Cortex of kidney (tissue), 1 donor: Measurements from ENCODE around the gene TSFM.
"Not testable (repeated sequence)": the region's sequence is repeated elsewhere in the genome, so short reads cannot be mapped to it uniquely, and the experiment has no call there.

ENCODE experiments used
- DNase-seq: peaks from one replicate; lab custom pipeline; 2025; lab: John Stamatoyannopoulos, UW

TSFM gene

GRCh38 chr12:57763881-57764661, 18.5 kb upstream of the TSFM start:
- no peak for DNase-seq

- DNase-seq, result no peak
Measured at GRCh38 chr12:57764662-57765002, 18.0 kb upstream of the TSFM start.

GRCh38 chr12:57765003-57765697, 17.4 kb upstream of the TSFM start:
- no peak for DNase-seq

DNA sequence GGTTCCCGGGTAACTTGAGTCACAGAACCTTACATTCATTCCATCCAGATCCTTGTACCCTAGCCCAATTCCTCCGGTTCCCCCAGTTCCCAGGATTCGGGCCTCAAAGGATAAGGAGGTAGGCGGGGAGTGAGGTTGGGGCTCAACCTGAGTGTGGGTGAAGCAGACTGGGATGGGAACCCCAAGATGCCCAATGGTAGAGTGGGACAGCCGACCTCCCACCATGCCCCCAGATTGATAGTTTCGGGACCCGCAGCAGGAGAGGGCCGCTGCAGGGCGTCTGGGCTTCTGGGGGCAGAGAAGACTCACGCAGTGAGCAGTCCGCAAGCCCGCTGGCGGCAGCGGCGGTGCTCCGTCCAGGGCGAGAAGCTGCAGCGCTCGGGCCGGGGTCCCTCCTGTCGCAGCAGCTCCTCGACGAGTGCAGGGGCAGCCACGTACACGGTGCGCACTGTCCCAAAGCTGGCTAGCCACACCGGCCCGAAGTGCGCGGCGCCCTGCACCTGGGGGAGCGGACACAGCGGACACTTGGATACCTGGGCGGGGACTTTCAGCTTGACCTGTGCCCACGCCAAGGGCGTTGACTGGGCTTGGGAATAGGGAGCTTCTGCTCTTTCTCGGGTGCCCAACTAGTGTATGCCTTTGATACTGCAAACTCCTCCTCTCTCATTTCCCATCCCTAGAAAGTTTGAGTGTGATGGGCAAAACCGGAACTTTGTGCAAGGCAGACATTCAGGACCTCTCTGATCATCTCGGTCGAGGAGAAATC, 16.7 kb upstream of the TSFM start:
- no peak for DNase-seq

GRCh38 chr12:57766464-57767304, 15.9 kb upstream of the TSFM start, which contains the start of gene CYP27B1:
CYP27B1 (minus strand) TSS chr12:57767078; CDS start chr12:57767041, 37 bp downstream.
- DNase-seq, result no peak

DNA sequence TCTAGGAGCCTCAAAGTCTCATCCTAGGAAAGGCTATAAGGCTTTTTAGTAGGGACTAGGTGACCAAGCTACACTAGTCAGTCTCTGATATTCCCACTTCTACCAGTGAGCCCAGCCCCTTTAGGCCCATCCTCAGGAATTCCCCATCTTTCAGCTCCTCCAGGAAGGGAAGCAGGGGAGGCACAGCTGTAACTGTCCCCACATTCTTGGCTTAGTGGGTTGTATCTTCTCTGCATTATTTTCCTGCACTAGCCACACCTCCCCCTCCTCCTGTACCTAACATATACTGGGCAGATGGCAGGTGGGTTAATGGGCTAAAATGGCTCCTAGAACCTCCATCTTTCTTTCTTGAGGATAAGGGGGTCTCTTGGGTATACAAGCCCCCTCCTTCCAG, 15.3 kb upstream of the TSFM start:
- no peak for DNase-seq

GRCh38 chr12:57767876-57768275, 14.7 kb upstream of the TSFM start:
- no peak for DNase-seq

DNA sequence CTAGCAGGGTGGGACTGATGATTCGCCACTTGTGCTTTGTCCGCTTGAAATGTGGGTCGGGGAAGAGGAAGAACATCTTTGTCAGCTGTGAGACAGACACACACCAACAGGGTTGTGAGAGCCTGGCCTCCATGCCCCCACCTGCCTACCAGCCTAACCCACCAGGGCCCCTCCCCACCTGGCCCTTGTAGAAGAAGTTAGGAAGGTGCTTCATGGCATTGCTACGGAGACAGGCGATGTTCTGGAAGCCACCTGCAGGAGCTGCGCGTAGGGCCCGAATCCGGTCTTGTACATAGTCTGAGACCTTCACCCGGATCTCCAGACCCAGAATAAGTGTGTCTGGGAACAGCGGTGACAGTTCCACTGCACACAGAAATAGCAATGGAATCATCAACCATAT, 13.0 kb upstream of the TSFM start:
- DNase-seq, result no peak

DNA sequence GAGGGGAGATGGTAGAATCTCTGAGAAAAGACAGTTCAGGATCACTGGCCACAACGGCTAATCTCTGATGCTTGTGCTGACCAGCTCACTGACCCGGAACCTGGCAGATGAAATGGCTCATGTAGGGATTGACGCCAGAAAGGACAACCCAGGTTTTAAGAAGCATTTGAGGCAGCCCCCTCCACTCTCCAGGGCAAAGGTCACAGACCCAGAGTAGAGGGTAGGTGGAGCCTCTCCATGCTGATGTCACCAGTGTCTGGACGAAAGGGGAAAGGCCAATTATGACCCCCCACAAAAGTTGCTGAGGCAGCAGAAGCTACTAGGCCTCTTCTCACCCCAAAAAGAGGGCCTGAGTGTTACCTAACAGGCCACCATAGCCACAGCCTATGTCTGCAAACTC, 11.9 kb upstream of the TSFM start:
- DNase-seq, result no peak

DNA sequence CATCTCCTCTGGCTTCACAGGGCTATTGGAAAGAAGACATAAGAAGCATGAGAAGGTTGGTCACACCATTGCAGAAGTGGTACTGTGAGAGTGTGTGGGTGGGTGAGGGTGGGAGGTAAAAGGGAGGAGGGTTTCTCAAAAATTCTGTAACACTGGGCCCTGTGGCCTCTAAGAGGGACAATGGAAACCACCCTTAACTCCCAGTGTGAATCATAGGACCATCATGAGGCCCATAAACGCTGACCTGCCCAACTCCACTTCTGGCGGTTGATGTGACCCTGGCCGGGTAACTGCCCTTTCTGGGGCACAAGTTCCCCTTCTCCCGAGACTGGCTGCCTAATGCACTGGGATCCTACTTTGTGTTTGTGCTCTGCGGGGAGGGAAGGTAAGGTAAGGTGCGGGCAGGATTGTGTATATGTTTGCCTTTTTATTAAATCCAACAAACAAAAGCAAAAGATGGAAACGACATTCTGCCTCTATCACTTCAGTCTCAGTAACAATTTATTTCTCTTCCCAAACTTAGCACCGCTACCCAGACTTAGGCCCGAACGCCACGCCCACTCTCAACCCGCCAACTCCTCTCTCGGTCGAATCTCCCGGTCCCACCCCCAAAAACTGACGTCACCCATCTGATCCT, 11.2 kb upstream of the TSFM start:
- DNase-seq, result no peak

DNA sequence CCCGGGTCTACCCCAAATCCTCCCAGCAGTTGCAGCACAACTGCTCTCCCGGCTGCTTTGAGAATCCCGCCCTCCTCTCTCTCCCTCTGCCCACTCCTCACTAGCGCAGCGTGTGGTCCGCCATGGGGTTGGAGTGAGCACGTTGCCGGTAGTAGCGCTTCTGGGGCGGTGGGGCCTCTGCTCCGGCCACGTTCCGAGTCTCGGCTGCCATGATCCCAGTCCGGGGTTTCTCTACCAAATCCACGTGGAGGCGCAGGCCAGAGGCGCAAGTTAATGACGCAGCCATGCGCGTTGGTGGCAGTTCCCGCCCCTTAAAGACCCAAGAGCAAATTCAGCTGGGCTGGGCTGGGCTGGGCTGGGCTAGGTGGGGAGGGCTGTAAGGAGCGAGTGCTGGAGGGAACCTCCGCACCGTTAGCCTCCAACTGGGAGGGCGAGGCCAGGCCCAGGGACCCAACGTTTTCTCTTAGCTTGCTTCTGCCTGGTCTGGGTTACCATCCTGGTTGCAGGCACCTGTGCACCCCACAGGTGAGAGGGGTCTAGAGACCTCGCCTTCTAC, 10.6 kb upstream of the TSFM start, which contains the start of gene METTL1:
TSS of gene METTL1 (minus strand) at position 233 of the 556 bp plus-strand sequence. CDS start at position 211, 22 bp downstream.
- DNase-seq, result no peak

DNA sequence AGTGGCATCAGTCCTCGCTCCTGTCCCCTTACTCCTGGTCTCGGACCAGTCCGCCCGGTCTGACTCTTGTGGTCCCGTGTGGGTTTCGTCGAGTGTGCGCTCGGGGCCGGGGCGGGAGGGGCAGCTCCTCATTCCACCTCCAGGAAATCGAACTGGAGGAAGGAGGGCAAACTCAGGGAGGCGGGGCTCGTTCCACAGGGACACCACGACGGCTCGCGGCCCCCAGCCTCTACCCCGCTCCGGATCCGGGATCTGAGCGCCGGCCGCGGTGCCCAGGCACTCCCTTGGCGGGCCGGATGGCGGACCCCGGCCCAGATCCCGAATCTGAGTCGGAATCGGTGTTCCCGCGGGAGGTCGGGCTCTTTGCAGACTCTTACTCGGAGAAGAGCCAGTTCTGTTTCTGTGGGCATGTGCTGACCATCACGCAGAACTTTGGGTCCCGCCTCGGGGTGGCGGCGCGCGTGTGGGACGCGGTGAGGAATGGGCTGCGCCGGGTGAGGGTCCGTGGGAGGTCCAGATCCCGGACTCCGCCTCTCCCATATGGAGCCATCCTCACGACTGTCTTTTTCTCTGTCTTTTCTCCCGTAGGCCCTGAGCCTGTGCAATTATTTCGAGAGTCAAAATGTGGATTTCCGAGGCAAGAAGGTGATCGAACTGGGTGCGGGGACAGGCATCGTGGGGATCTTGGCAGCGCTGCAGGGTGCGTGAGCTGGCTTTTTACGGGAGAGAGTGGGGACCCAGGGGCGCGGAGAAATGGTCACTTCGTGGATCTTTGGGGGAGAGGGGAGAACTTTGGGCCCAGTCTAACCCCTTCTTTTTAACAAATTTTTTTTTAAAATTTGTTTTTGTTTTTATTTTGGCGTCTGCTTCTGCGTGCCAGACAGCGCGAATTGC, 9.9 kb upstream of the TSFM start, which contains the start of gene EEF1AKMT3:
TSS of gene EEF1AKMT3 (plus strand) at position 186 of the 894 bp plus-strand sequence. CDS start at position 297, 111 bp downstream.
- DNase-seq, result no peak

- DNase-seq, result not testable (repeated sequence)
Measured at GRCh38 chr12:57774634-57775033, 8.0 kb upstream of the TSFM start.

GRCh38 chr12:57775044-57775443, 7.5 kb upstream of the TSFM start:
- DNase-seq, result no peak

- no peak for DNase-seq
Measured at GRCh38 chr12:57775563-57776246, 6.9 kb upstream of the TSFM start.

GRCh38 chr12:57776247-57776587, 6.4 kb upstream of the TSFM start:
- no peak for DNase-seq

DNA sequence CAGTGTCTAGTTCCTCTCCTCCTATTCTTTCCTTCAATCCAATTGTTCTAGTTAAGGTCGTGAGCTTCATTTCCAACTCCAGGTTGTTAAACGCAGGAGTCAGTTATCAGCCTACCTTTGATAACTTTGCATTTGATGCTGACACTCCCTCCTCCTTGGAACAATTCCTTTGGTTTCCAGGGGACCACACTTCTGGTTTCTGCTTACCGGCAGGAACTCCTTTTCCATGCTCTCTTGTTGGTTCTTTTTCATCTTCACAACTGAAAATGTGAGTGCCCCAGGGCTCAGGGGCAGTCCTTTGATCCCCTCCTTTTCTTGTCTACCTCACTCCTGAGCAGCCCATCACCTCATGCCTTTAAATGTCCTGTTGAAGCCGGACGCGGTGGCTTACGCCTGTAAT, 5.2 kb upstream of the TSFM start:
- no peak for DNase-seq

- no peak for DNase-seq
Measured at GRCh38 chr12:57777911-57778310, 4.7 kb upstream of the TSFM start.

GRCh38 chr12:57779736-57780135, 2.9 kb upstream of the TSFM start:
- no peak for DNase-seq
